Measurements from ENCODE around the gene GRK5.

GRK5 gene

DNA sequence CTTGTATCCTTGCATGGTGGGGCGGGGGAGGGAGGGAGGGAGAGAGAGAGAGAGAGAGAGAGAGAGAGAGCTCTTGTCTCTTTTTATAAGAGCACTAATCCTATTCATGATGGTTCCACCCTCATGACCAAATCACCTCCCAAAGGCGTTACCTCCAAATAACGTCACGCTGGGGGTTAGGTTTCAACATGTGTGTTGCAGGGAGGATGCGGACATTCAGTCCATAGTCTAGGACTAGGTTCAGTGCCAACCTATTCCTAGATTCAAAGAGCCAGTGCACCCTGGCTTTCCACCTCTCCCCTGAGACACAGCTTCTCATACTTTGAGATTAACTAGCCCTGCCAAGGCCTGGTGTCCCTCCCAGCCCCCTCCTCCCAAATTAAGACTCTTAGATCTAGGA is 123.0 kb downstream of the GRK5 start:
- peaks cover 0 to 4% of the 10 kb centered on the region in 2 donors for H3K4me1 ChIP-seq (ENCODE audit: control insufficient read depth in 1 of 2, insufficient read depth in 2 of 2, low read length in 2 of 2)
- no peak overlapping the region for H3K27ac ChIP-seq (ENCODE audit: low read depth, low read length)
- no peak overlapping the region for H3K4me3 ChIP-seq (ENCODE audit: low read depth in 1 of 2, low read length in 2 of 2)
- H3K9ac ChIP-seq (ENCODE audit: low read depth in 1 of 2, low read length in 2 of 2): no peak overlapping the region
- no peaks in the 10 kb centered on the region for H3K27me3 ChIP-seq (ENCODE audit: control insufficient read depth in 1 of 2, insufficient read depth in 2 of 2, low read length in 2 of 2)
- H3K36me3 ChIP-seq (ENCODE audit: control insufficient read depth in 1 of 2, insufficient read depth in 2 of 2, low read length in 2 of 2): peaks cover 5 to 8% of the 10 kb centered on the region in 2 donors
- no peaks in the 10 kb centered on the region for H3K9me3 ChIP-seq (ENCODE audit: control insufficient read depth in 1 of 2, low read length in 2 of 2)

GRCh38 chr10:119331061-119331460 is 123.7 kb downstream of the GRK5 start:
- H3K27me3 ChIP-seq (ENCODE audit: control insufficient read depth in 1 of 2, insufficient read depth in 2 of 2, low read length in 2 of 2): no peaks in the 10 kb centered on the region
- peaks cover 7 to 13% of the 10 kb centered on the region in 2 donors for H3K36me3 ChIP-seq (ENCODE audit: control insufficient read depth in 1 of 2, insufficient read depth in 2 of 2, low read length in 2 of 2)
- H3K4me1 ChIP-seq (ENCODE audit: control insufficient read depth in 1 of 2, insufficient read depth in 2 of 2, low read length in 2 of 2): peaks cover 0 to 9% of the 10 kb centered on the region in 2 donors
- no peaks in the 10 kb centered on the region for H3K9me3 ChIP-seq (ENCODE audit: control insufficient read depth in 1 of 2, low read length in 2 of 2)
- no peak overlapping the region for H3K27ac ChIP-seq (ENCODE audit: low read depth, low read length)
- H3K9ac ChIP-seq (ENCODE audit: low read depth in 1 of 2, low read length in 2 of 2): no peak overlapping the region
- no peak overlapping the region for H3K4me3 ChIP-seq (ENCODE audit: low read depth in 1 of 2, low read length in 2 of 2)

GRCh38 chr10:119333146-119333792 is 125.9 kb downstream of the GRK5 start:
- Histone ChIP-seq H3K36me3 (ENCODE audit: control insufficient read depth in 1 of 2, insufficient read depth in 2 of 2, low read length in 2 of 2) (peaks cover 3 to 15% of the 10 kb centered on the region in 2 donors), H3K9me3 (ENCODE audit: control insufficient read depth in 1 of 2, low read length in 2 of 2) (no peaks in the 10 kb centered on the region), H3K27ac (ENCODE audit: low read depth, low read length) (no peak overlapping the region), H3K4me3 (ENCODE audit: low read depth in 1 of 2, low read length in 2 of 2) (no peak overlapping the region), H3K9ac (ENCODE audit: low read depth in 1 of 2, low read length in 2 of 2) (no peak overlapping the region), H3K27me3 (ENCODE audit: control insufficient read depth in 1 of 2, insufficient read depth in 2 of 2, low read length in 2 of 2) (no peaks in the 10 kb centered on the region), H3K4me1 (ENCODE audit: control insufficient read depth in 1 of 2, insufficient read depth in 2 of 2, low read length in 2 of 2) (peaks cover 0 to 9% of the 10 kb centered on the region in 2 donors)

DNA sequence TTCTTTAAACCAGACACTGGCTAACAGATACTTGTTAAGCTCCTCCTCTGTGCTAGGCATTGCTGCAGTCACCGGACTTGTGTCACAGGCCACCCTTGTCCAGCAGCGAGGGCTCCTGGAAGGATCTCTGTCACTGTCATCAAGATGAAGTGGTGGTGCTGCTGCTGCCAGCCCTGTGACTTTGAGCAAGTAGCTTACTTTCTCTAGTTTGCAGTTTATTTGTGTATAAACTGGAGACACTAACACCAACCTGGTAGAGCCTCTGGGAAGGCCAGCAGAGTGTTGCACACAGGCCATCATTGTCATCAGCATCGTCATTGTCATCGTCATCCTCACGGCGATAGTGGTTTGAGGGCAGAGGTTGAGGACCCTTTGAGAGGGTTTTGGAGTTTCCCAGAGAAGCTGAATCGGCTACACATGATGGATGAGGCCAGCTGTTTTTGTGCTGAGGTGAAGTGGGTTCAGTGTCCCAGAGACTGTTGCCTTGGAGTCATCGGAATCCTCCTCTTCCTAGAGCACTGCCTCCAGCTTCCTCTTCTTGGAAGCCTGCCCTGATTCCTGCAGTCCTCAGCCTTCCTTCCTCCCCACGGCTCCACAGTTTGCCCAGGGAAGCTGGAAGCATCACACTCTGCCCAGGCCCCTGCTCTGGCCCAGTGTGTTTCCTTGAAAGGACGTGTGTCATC is 128.4 kb downstream of the GRK5 start:
- Histone ChIP-seq H3K9me3 (ENCODE audit: control insufficient read depth in 1 of 2, low read length in 2 of 2) (no peaks in the 10 kb centered on the region), H3K27me3 (ENCODE audit: control insufficient read depth in 1 of 2, insufficient read depth in 2 of 2, low read length in 2 of 2) (no peaks in the 10 kb centered on the region), H3K4me1 (ENCODE audit: control insufficient read depth in 1 of 2, insufficient read depth in 2 of 2, low read length in 2 of 2) (peaks cover 0 to 12% of the 10 kb centered on the region in 2 donors), H3K9ac (ENCODE audit: low read depth in 1 of 2, low read length in 2 of 2) (no peak overlapping the region), H3K27ac (ENCODE audit: low read depth, low read length) (no peak overlapping the region), H3K4me3 (ENCODE audit: low read depth in 1 of 2, low read length in 2 of 2) (no peak overlapping the region), H3K36me3 (ENCODE audit: control insufficient read depth in 1 of 2, insufficient read depth in 2 of 2, low read length in 2 of 2) (peaks cover 3 to 15% of the 10 kb centered on the region in 2 donors)

- Histone ChIP-seq H3K27me3 (ENCODE audit: control insufficient read depth in 1 of 2, insufficient read depth in 2 of 2, low read length in 2 of 2) (no peaks in the 10 kb centered on the region), H3K9me3 (ENCODE audit: control insufficient read depth in 1 of 2, low read length in 2 of 2) (no peaks in the 10 kb centered on the region), H3K4me3 (ENCODE audit: low read depth in 1 of 2, low read length in 2 of 2) (no peak overlapping the region), H3K4me1 (ENCODE audit: control insufficient read depth in 1 of 2, insufficient read depth in 2 of 2, low read length in 2 of 2) (peaks cover 6 to 20% of the 10 kb centered on the region in 2 donors), H3K9ac (ENCODE audit: low read depth in 1 of 2, low read length in 2 of 2) (no peak overlapping the region), H3K36me3 (ENCODE audit: control insufficient read depth in 1 of 2, insufficient read depth in 2 of 2, low read length in 2 of 2) (peaks cover 3 to 15% of the 10 kb centered on the region in 2 donors), H3K27ac (ENCODE audit: low read depth, low read length) (no peak overlapping the region)
These were observed 129.2 kb downstream of the GRK5 start for GRCh38 chr10:119336599-119336998.

GRCh38 chr10:119337223-119337622 is 129.9 kb downstream of the GRK5 start:
- no peaks in the 10 kb centered on the region for H3K27me3 ChIP-seq (ENCODE audit: control insufficient read depth in 1 of 2, insufficient read depth in 2 of 2, low read length in 2 of 2)
- H3K9ac ChIP-seq (ENCODE audit: low read depth in 1 of 2, low read length in 2 of 2): no peak overlapping the region
- no peaks in the 10 kb centered on the region for H3K9me3 ChIP-seq (ENCODE audit: control insufficient read depth in 1 of 2, low read length in 2 of 2)
- H3K36me3 ChIP-seq (ENCODE audit: control insufficient read depth in 1 of 2, insufficient read depth in 2 of 2, low read length in 2 of 2): peaks cover 3 to 16% of the 10 kb centered on the region in 2 donors
- H3K27ac ChIP-seq (ENCODE audit: low read depth, low read length): no peak overlapping the region
- no peak overlapping the region for H3K4me3 ChIP-seq (ENCODE audit: low read depth in 1 of 2, low read length in 2 of 2)
- peaks cover 7 to 24% of the 10 kb centered on the region in 2 donors for H3K4me1 ChIP-seq (ENCODE audit: control insufficient read depth in 1 of 2, insufficient read depth in 2 of 2, low read length in 2 of 2)

DNA sequence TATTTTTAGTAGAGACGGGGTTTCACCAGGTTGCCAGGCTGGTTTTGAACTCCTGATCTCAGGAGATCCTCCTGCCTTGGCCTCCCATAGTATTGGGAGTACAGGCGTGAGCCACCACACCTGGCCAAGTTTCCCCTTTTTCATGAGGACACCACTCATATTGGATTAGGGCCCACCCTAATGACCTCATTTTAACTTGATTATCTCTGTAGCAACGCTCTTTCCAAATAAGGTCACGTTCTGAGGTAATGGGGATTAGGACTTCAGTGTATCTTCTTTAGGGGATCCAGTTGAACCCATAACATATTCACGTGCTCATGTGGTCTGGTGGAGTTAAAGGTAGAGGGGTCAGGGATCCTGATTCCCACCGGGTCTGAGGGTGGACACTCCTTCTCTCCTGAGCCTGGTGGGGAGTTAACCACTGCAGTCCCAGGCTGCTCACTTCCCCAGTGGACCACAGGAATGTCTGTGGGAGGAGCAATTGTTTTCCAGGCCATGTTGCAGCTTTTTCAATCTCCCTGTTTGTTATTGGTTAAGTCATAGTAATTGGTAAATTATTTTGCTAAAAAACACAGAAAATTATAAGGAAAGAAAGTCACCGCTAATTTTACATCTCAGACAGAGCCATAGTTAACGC is 130.5 kb downstream of the GRK5 start:
- H3K27ac ChIP-seq (ENCODE audit: low read depth, low read length): no peak overlapping the region
- no peaks in the 10 kb centered on the region for H3K9me3 ChIP-seq (ENCODE audit: control insufficient read depth in 1 of 2, low read length in 2 of 2)
- peaks cover 7 to 31% of the 10 kb centered on the region in 2 donors for H3K4me1 ChIP-seq (ENCODE audit: control insufficient read depth in 1 of 2, insufficient read depth in 2 of 2, low read length in 2 of 2)
- peaks cover 3 to 19% of the 10 kb centered on the region in 2 donors for H3K36me3 ChIP-seq (ENCODE audit: control insufficient read depth in 1 of 2, insufficient read depth in 2 of 2, low read length in 2 of 2)
- no peak overlapping the region for H3K9ac ChIP-seq (ENCODE audit: low read depth in 1 of 2, low read length in 2 of 2)
- no peaks in the 10 kb centered on the region for H3K27me3 ChIP-seq (ENCODE audit: control insufficient read depth in 1 of 2, insufficient read depth in 2 of 2, low read length in 2 of 2)
- H3K4me3 ChIP-seq (ENCODE audit: low read depth in 1 of 2, low read length in 2 of 2): no peak overlapping the region

- Histone ChIP-seq H3K27me3 (ENCODE audit: control insufficient read depth in 1 of 2, insufficient read depth in 2 of 2, low read length in 2 of 2) (no peaks in the 10 kb centered on the region), H3K36me3 (ENCODE audit: control insufficient read depth in 1 of 2, insufficient read depth in 2 of 2, low read length in 2 of 2) (peaks cover 3 to 22% of the 10 kb centered on the region in 2 donors), H3K9me3 (ENCODE audit: control insufficient read depth in 1 of 2, low read length in 2 of 2) (no peaks in the 10 kb centered on the region), H3K9ac (ENCODE audit: low read depth in 1 of 2, low read length in 2 of 2) (no peak overlapping the region), H3K4me3 (ENCODE audit: low read depth in 1 of 2, low read length in 2 of 2) (no peak overlapping the region), H3K27ac (ENCODE audit: low read depth, low read length) (no peak overlapping the region), H3K4me1 (ENCODE audit: control insufficient read depth in 1 of 2, insufficient read depth in 2 of 2, low read length in 2 of 2) (peaks cover 7 to 27% of the 10 kb centered on the region in 2 donors)
These were observed 131.7 kb downstream of the GRK5 start for GRCh38 chr10:119339109-119339508.

GRCh38 chr10:119340893-119341458 is 133.6 kb downstream of the GRK5 start:
- no peak overlapping the region for H3K9ac ChIP-seq (ENCODE audit: low read depth in 1 of 2, low read length in 2 of 2)
- no peaks in the 10 kb centered on the region for H3K27me3 ChIP-seq (ENCODE audit: control insufficient read depth in 1 of 2, insufficient read depth in 2 of 2, low read length in 2 of 2)
- peaks cover 7 to 23% of the 10 kb centered on the region in 2 donors for H3K4me1 ChIP-seq (ENCODE audit: control insufficient read depth in 1 of 2, insufficient read depth in 2 of 2, low read length in 2 of 2)
- H3K36me3 ChIP-seq (ENCODE audit: control insufficient read depth in 1 of 2, insufficient read depth in 2 of 2, low read length in 2 of 2): peaks cover 2 to 18% of the 10 kb centered on the region in 2 donors
- H3K27ac ChIP-seq (ENCODE audit: low read depth, low read length): no peak overlapping the region
- H3K9me3 ChIP-seq (ENCODE audit: control insufficient read depth in 1 of 2, low read length in 2 of 2): no peaks in the 10 kb centered on the region
- H3K4me3 ChIP-seq (ENCODE audit: low read depth in 1 of 2, low read length in 2 of 2): no peak overlapping the region
